Natural killer cell treated with Interleukin-12 subunit alpha and Interleukin-12 subunit beta and Interleukin-15 and Interleukin-18, amount 100 ng/mL, for 72 hours (primary cell): ENCODE measurements around the gene CCNF. TPM values are rescaled to one million over a fixed set of nuclear protein-coding genes. Genes with fewer than 3 reads are reported as not detected.
"Not testable (repeated sequence)": the region's sequence is repeated elsewhere in the genome, so short reads cannot be mapped to it uniquely, and the experiment has no call there.

Experiments
- ATAC-seq, 2 donors: fragments of 150-1000 bp; cut with Tn5 transposase in 1 of 2; sonication (Bioruptor Pico), chemical (Tn5 transposase) in 1 of 2; 2 replicates each; pipeline ENCODE4 v1.10.0; 2021
- DNase-seq: peaks from one replicate; pipeline ENCODE4 v3.0.0; 2022; ENCODE audit warnings: low spot score
- H3K27ac Mint-ChIP-seq, 2 donors: 1 replicate in 1 of 2; 2 replicates in 1 of 2; pipeline ENCODE4 v1.8.0; 2022; ENCODE audit warnings: mixed read lengths in 2 of 2, mild to moderate bottlenecking in 1 of 2, moderate library complexity in 1 of 2
- H3K27me3 Mint-ChIP-seq, 2 donors: 1 replicate in 1 of 2; 2 replicates in 1 of 2; pipeline ENCODE4 v1.8.0; 2022; ENCODE audit warnings: mixed read lengths in 2 of 2
- H3K36me3 Mint-ChIP-seq: one replicate; pipeline ENCODE4 v1.8.0; 2022; ENCODE audit warnings: mixed read lengths
- H3K4me1 Mint-ChIP-seq, 2 donors: 1 replicate in 1 of 2; 2 replicates in 1 of 2; pipeline ENCODE4 v1.8.0; 2022; ENCODE audit warnings: low read depth in 2 of 2, mixed read lengths in 2 of 2, mild to moderate bottlenecking in 1 of 2
- H3K4me3 Mint-ChIP-seq: one replicate; pipeline ENCODE4 v1.8.0; 2022; ENCODE audit warnings: mixed read lengths
- H3K9me3 Mint-ChIP-seq: 2 replicates; pipeline ENCODE4 v1.8.0; 2022; ENCODE audit warnings: mixed read lengths
- total RNA-seq, 2 donors: library from RNA; stranded (reverse); gene quantifications; one replicate each; pipeline ENCODE4 v1.2.3, GENCODE V29; 2022

Gene CCNF
- total RNA-seq, 2 donors from 2014 or later = 36.1 to 79.5 TPM

- Mint-ChIP-seq H3K4me1 (peaks cover 7 to 18% of the 10 kb centered on the region in 2 donors), H3K27me3 (no peaks in the 10 kb centered on the region), H3K27ac (no peak overlapping the region), H3K4me3 (no peak overlapping the region), H3K9me3 (no peaks in the 10 kb centered on the region), H3K36me3 (no peaks in the 10 kb centered on the region)
- ATAC-seq (no peak), DNase-seq (no peak)
These were observed 6.9 kb downstream of the CCNF start for GRCh38 chr16:2436110-2436509.

GRCh38 chr16:2437032-2437790, 8.0 kb downstream of the CCNF start:
- H3K4me3 Mint-ChIP-seq = peak overlapping the region; percentile 7
- peaks cover 7 to 18% of the 10 kb centered on the region in 2 donors for H3K4me1 Mint-ChIP-seq
- H3K27ac Mint-ChIP-seq = peak overlapping the region in 1 of 2 donors; percentile 36
- DNase-seq (no peak), ATAC-seq (no peak)
- no peaks in the 10 kb centered on the region for H3K27me3 Mint-ChIP-seq
- no peaks in the 10 kb centered on the region for H3K36me3 Mint-ChIP-seq
- H3K9me3 Mint-ChIP-seq = no peaks in the 10 kb centered on the region

- H3K4me1 Mint-ChIP-seq = peaks cover 7 to 16% of the 10 kb centered on the region in 2 donors
- no peak overlapping the region for H3K27ac Mint-ChIP-seq
- no peaks in the 10 kb centered on the region for H3K27me3 Mint-ChIP-seq
- no peak for ATAC-seq
- H3K36me3 Mint-ChIP-seq = no peaks in the 10 kb centered on the region
- H3K4me3 Mint-ChIP-seq = no peak overlapping the region
- H3K9me3 Mint-ChIP-seq = no peaks in the 10 kb centered on the region
- no peak for DNase-seq
These were observed 8.9 kb downstream of the CCNF start for GRCh38 chr16:2438121-2438520.

GRCh38 chr16:2439598-2439997, 10.4 kb downstream of the CCNF start:
- H3K4me3 Mint-ChIP-seq = no peak overlapping the region
- H3K9me3 Mint-ChIP-seq = no peaks in the 10 kb centered on the region
- no peak for ATAC-seq
- peaks cover 7 to 14% of the 10 kb centered on the region in 2 donors for H3K4me1 Mint-ChIP-seq
- H3K27ac Mint-ChIP-seq = peak overlapping the region in 1 of 2 donors; percentile 76
- H3K36me3 Mint-ChIP-seq = no peaks in the 10 kb centered on the region
- H3K27me3 Mint-ChIP-seq = no peaks in the 10 kb centered on the region
- DNase-seq = no peak

- not testable (repeated sequence) for H3K9me3 Mint-ChIP-seq, DNase-seq, H3K36me3 Mint-ChIP-seq, ATAC-seq, H3K4me3 Mint-ChIP-seq, H3K27me3 Mint-ChIP-seq, H3K27ac Mint-ChIP-seq
- H3K4me1 Mint-ChIP-seq = peaks cover 7 to 14% of the 10 kb centered on the region in 2 donors
These were observed 12.0 kb downstream of the CCNF start for GRCh38 chr16:2441143-2441804.

GRCh38 chr16:2443555-2443954, 14.3 kb downstream of the CCNF start:
- no peak for ATAC-seq
- H3K36me3 Mint-ChIP-seq = peaks cover 8% of the 10 kb centered on the region
- H3K4me1 Mint-ChIP-seq = peaks cover 4 to 6% of the 10 kb centered on the region in 2 donors
- H3K4me3 Mint-ChIP-seq = no peak overlapping the region
- DNase-seq = no peak
- H3K9me3 Mint-ChIP-seq = no peaks in the 10 kb centered on the region
- no peaks in the 10 kb centered on the region for H3K27me3 Mint-ChIP-seq
- no peak overlapping the region for H3K27ac Mint-ChIP-seq

GRCh38 chr16:2447920-2448583, 18.8 kb downstream of the CCNF start:
- Mint-ChIP-seq H3K27me3 (no peaks in the 10 kb centered on the region), H3K4me3 (no peak overlapping the region), H3K36me3 (peaks cover 8% of the 10 kb centered on the region), H3K9me3 (no peaks in the 10 kb centered on the region), H3K27ac (no peak overlapping the region), H3K4me1 (no peaks in the 10 kb centered on the region)
- ATAC-seq = no peak
- DNase-seq = no peak

GRCh38 chr16:2449118-2449517, 19.9 kb downstream of the CCNF start:
- H3K27me3 Mint-ChIP-seq = no peaks in the 10 kb centered on the region
- H3K4me3 Mint-ChIP-seq = no peak overlapping the region
- peaks cover 8% of the 10 kb centered on the region for H3K36me3 Mint-ChIP-seq
- DNase-seq (no peak), ATAC-seq (no peak)
- H3K27ac Mint-ChIP-seq = no peak overlapping the region
- H3K9me3 Mint-ChIP-seq = no peaks in the 10 kb centered on the region
- no peaks in the 10 kb centered on the region for H3K4me1 Mint-ChIP-seq

GRCh38 chr16:2450535-2450934, 21.3 kb downstream of the CCNF start:
- Mint-ChIP-seq H3K36me3 (peaks cover 8% of the 10 kb centered on the region), H3K4me1 (no peaks in the 10 kb centered on the region), H3K27ac (no peak overlapping the region)

GRCh38 chr16:2450975-2451381, 21.7 kb downstream of the CCNF start:
- Mint-ChIP-seq H3K27ac (no peak overlapping the region), H3K36me3 (peaks cover 8% of the 10 kb centered on the region), H3K27me3 (no peaks in the 10 kb centered on the region), H3K4me1 (no peaks in the 10 kb centered on the region), H3K9me3 (no peaks in the 10 kb centered on the region), H3K4me3 (no peak overlapping the region)
- no peak for DNase-seq
- ATAC-seq = peak in 1 of 2 donors; percentile 17

More at GRCh38 chr16:2450535-2450934, 21.3 kb downstream of the CCNF start:
- Mint-ChIP-seq H3K27me3 (no peaks in the 10 kb centered on the region), H3K4me3 (no peak overlapping the region), H3K9me3 (no peaks in the 10 kb centered on the region)
- ATAC-seq (no peak), DNase-seq (no peak)

GRCh38 chr16:2451851-2452320, 22.6 kb downstream of the CCNF start:
- DNase-seq = no peak
- no peaks in the 10 kb centered on the region for H3K4me1 Mint-ChIP-seq
- ATAC-seq = no peak
- no peak overlapping the region for H3K4me3 Mint-ChIP-seq
- H3K27me3 Mint-ChIP-seq = no peaks in the 10 kb centered on the region
- H3K9me3 Mint-ChIP-seq = no peaks in the 10 kb centered on the region
- H3K36me3 Mint-ChIP-seq = peaks cover 4% of the 10 kb centered on the region
- H3K27ac Mint-ChIP-seq = no peak overlapping the region

GRCh38 chr16:2452650-2453049, 23.4 kb downstream of the CCNF start:
- no peaks in the 10 kb centered on the region for H3K27me3 Mint-ChIP-seq
- no peaks in the 10 kb centered on the region for H3K9me3 Mint-ChIP-seq
- no peak overlapping the region for H3K4me3 Mint-ChIP-seq
- H3K36me3 Mint-ChIP-seq = peaks cover 4% of the 10 kb centered on the region
- H3K27ac Mint-ChIP-seq = no peak overlapping the region
- DNase-seq (no peak), ATAC-seq (no peak)
- no peaks in the 10 kb centered on the region for H3K4me1 Mint-ChIP-seq

GRCh38 chr16:2455081-2455845, 26.0 kb downstream of the CCNF start:
- Mint-ChIP-seq H3K27me3 (no peaks in the 10 kb centered on the region), H3K9me3 (no peaks in the 10 kb centered on the region), H3K4me1 (peaks cover 6% of the 10 kb centered on the region in 2 donors), H3K27ac (no peak overlapping the region), H3K4me3 (no peak overlapping the region), H3K36me3 (no peaks in the 10 kb centered on the region)
- ATAC-seq (no peak), DNase-seq (no peak)
